CD4-positive, alpha-beta T cell treated with Interferon gamma for 1 hour (primary cell): ENCODE data around the gene DLEU7.

ENCODE experiments used
- DNase-seq: peaks from one replicate; pipeline ENCODE4 v3.0.0-alpha.2; 2020

DLEU7 gene

DNA sequence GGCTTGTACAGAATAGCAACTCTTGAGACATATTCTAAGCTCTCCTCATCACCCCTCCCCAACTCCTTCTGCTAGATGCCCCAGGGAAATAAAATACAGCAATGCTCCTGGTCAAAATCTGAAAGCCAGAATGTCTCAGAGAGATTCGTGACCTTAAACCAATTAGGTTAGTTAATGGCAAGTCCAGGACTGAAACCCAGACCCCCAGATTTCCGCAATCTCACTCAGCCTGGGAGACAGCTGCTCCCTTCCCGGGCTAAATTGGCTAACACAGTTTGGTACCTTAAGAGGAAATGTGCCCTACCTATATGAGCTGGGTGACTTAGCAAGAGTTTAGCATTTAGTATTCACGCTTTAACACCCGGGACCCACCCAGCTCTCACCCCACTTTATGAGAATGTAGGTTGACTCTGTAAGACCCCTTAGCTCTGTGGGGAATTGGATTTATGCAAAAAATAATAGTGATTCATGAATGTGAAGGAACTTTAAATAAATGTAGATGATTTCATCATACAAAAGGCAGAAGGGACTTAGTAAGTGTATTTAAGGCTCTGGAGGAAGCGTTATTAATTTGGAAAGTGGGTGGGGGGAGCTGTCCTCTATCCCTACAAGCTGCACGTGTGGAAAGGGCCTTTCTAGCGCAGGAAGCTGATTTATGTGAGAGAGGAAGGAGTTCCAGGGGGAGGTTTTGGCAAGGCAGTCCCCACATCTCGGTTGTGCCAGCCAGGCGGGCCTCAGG, 1.1 kb downstream of the DLEU7 start:
- no peak for DNase-seq

DNA sequence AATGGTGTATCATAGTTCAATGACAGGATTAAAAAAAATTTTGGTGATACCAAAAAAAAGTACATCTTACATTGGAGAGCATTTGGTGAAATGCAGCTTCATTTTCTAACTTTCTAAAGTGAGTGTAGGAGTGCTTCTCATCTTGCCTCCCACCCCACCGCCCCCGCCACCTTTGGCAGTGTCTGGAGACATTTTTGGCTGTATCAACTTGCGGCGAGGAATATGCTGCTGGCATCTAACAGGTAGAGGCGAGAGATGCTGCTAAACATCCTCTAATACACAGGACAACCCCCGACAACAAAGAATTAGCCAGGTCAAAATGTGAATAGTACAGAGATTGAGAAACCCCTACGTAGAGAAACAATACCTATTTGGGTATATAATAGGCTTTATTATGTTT, 1.7 kb downstream of the DLEU7 start:
- no peak for DNase-seq

- DNase-seq, result no peak
Measured at GRCh38 chr13:50840284-50840683, 3.2 kb downstream of the DLEU7 start.

DNA sequence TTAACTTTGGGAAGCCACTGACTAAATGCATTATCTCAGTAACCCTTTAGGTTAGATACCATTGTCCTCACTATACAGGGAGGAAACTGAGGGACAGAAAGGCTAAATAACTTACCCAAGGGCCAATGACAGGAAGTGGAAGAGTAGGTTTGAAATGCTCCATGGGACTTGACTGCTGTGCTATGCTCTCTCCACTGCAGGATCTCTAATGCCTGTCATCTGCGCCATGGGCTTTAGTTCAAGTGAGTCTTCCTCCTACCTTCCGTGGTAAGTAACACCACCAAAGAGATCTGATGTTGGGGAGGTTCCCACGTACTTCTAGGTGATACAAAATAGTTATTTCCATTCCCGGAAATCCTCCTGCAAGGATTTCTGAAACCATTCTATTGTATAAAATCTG, 3.7 kb downstream of the DLEU7 start:
- DNase-seq, result no peak

GRCh38 chr13:50838701-50839100, 4.8 kb downstream of the DLEU7 start:
- no peak for DNase-seq

GRCh38 chr13:50838031-50838430, 5.5 kb downstream of the DLEU7 start:
- no peak for DNase-seq

DNA sequence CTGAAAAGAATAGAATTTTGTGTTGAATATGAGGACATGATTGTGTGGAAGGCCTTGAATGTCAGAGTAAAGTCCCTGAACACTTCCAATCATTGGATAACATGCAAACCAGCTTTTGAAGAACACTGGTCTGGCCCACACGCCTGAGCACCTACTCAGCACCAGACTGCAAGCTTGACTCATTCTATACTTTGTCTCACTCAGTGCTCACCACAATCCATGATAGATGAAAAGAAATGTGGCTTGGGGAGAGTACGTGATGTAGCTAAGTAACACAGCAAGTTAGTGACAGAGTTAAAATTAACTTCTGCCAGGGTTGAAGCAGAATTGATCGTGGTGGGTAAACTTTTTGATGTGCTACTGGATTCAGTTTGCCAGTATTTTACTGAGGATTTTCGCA, 12.0 kb downstream of the DLEU7 start:
- DNase-seq, result no peak

- no peak for DNase-seq
Measured at GRCh38 chr13:50829896-50830295, 13.6 kb downstream of the DLEU7 start.

- no peak for DNase-seq
Measured at GRCh38 chr13:50829226-50829625, 14.3 kb downstream of the DLEU7 start.

DNA sequence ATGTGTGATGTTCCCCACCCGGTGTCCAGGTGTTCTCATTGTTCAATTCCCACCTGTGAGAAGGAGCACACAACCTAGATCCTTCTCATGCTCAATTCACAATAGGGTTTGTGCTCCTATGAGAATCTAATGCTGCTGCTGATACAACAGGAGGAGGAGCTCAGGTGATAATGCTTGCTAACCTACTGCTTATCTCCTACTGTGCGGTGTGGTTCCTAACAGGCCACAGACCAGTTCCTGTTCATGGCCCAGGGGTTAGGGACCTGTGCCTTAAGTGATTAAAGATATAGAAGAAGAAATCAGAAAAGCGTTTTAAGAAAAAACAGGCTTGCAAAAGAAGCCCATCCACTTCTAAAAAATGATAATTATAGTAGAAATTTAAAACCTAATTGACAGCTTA, 17.5 kb downstream of the DLEU7 start:
- no peak for DNase-seq

- no peak for DNase-seq
Measured at GRCh38 chr13:50812242-50812641, 31.2 kb downstream of the DLEU7 start.

GRCh38 chr13:50810998-50811397, 32.5 kb downstream of the DLEU7 start:
- no peak for DNase-seq

DNA sequence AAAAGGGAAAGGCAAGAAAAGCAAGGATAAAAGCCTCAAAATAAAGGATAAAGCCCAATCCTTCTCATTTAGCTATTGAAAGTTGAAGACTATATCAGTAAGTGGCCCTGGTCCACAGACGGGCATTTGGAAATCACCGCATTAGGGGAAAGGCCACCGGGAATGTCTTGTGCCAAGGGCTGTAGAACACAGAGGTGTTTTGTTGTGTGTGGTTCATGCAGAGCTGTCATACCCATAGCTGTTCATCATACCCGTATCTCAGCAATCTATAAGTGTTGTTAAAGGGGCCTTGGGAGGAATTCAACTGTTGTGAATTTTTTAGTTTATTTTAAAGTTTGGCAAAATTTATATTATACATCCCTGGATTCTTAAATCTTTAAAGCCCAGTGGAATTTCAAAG, 33.0 kb downstream of the DLEU7 start:
- no peak for DNase-seq

- DNase-seq, result no peak
Measured at GRCh38 chr13:50809133-50810090, 34.1 kb downstream of the DLEU7 start.

- no peak for DNase-seq
Measured at GRCh38 chr13:50805805-50806204, 37.7 kb downstream of the DLEU7 start.

- DNase-seq, result peak; percentile 67
Measured at GRCh38 chr13:50801087-50801931, 42.2 kb downstream of the DLEU7 start.

DNA sequence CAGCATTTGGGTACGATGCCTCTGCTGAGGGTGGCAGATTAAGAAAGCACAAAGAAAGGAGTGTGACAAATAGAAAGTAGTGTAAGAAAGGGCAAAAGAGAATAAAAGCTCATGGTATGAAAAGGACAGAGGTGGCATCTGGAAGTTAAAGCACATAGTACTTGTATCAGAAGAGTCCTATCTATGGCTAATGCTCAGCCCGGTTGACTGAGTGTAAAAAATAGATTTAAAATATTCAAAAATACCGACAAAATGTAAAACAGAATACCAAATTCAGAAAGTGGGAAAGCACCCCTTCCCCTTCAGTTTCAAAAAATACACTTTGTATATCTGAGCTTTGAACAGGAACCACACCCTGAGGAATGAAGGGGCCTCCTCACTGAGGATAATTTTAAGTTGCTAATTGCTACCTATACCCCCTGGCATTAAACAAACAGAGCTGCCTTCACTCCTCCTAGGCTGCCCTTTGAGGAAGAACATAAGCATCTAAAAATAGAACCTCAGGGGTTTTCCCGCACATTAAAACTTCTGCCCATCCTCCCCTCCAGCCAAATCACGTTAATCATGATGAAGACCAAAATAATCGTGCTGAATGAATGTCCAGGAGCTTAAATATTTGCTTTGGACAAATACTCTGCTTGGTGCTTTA, 43.3 kb downstream of the DLEU7 start:
- peak; percentile 19 for DNase-seq

- DNase-seq, result no peak
Measured at GRCh38 chr13:50798923-50799322, 44.6 kb downstream of the DLEU7 start.

DNA sequence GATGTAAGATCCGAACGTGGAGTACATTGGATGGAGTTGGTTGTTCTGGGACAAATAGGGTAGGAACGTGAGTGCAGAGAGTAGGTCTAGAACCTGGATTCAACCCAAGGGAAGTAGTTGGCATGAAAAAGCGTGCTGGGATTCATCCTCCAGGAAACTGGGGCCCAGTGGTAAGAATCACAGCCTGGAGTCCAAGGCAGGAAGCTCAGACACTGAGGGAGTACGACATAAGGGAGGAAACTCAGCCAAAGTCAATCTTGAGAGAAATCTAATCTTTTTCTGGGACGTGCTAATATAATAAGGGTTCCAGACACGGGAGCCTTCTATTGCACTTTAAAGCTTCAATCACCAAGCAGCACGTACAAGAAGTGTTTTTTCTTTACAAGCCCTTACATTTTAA, 46.4 kb downstream of the DLEU7 start:
- no peak for DNase-seq

DNA sequence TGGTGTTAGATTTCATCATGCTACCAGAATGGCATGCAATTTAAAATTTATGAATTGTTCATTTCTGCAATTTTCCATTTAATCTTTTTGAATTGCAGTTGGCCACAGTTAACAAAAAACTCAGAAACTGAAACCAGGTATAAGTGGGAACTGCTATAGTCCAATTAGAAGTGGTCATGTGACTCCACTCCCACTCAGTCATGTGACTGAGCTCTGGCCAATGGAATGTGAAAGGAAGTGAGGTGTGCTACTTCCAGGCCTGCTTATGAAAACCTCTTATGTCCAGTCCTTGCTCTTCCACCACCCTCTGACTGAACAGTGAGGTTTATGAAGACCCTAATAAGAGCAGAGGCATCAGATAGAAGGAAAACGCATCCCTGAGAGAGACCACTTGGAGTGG, 47.0 kb downstream of the DLEU7 start:
- DNase-seq, result no peak

DNA sequence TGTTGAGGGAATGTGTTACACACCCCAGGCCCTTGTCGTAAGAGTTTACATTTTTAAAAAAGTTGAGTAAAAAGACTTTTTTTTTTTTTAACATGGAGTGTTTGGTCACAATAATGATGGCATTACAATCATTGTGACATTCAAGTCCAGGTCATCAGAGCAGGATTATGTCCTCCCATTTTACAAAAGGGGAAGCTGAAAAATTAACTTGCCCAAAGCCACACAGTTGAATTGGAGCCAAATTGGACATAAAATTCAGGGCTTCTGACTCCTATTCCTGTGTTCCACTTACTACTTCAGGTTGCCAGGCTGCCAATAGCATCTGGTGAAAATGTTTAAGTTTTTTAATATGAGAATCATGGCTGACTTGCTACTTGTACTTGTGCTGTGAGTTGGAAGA, 49.3 kb downstream of the DLEU7 start:
- DNase-seq, result no peak

DNA sequence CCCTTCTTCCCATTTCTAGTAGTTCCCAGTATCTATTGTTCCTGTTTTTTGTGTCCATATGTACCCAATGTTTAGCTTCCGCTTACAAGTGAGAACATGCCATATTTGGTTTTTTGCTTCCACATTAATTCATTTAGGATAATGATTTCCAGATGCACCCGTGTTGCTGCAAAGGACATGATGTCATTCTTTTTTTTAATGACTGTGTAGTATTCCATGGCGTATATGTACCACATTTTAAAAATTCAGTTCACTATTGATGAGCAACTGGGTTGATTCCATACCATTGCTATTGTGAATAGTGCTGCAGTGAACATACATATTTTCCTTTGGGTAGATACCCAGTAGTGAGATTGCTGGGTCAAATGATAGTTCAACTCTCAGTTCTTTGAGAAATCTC, 50.5 kb downstream of the DLEU7 start:
- no peak for DNase-seq
